MCF 10A (cell line): ENCODE measurements around the gene ZNF74. TPM values are rescaled to one million over a fixed set of nuclear protein-coding genes. Genes with fewer than 3 reads are reported as not detected.

ENCODE experiments used
- BruUV-seq: library from RNA; stranded (reverse); fragments of 400-500 nt; replicated peaks from 2 replicates; lab custom pipeline; 2021; lab: Mats Ljungman, UMichigan
- CTCF ChIA-PET: fragments of 300-600 bp; sonication (Branson Sonifier 250); formaldehyde crosslinking; extraction: SDS; loops from one replicate; lab custom pipeline; 2021; ENCODE audit warnings: antibody characterized with exemption, inconsistent platforms; lab: Yijun Ruan, JAX
- POLR2A ChIA-PET: fragments of 300-600, 350-650 bp; sonication (Branson Sonifier 250); formaldehyde crosslinking; extraction: SDS; loops from one replicate; lab custom pipeline; 2020; ENCODE audit warnings: antibody characterized with exemption, inconsistent platforms; lab: Yijun Ruan, JAX
- DNase-seq: peaks from one replicate; pipeline ENCODE4 v3.0.0-alpha.2; 2018; ENCODE audit not compliant: unreplicated experiment
- H3K27ac Mint-ChIP-seq: one replicate; pipeline ENCODE4 v1.8.0; 2022; ENCODE audit warnings: mild to moderate bottlenecking, low read depth, mixed read lengths; ENCODE audit not compliant: unreplicated experiment
- H3K27me3 Mint-ChIP-seq: one replicate; pipeline ENCODE4 v1.8.0; 2022; ENCODE audit warnings: mixed read lengths; ENCODE audit not compliant: insufficient read depth, unreplicated experiment
- H3K36me3 Mint-ChIP-seq: one replicate; pipeline ENCODE4 v1.8.0; 2022; ENCODE audit warnings: mild to moderate bottlenecking, moderate library complexity, mixed read lengths; ENCODE audit not compliant: insufficient read depth, unreplicated experiment
- H3K4me1 Mint-ChIP-seq: one replicate; pipeline ENCODE4 v1.8.0; 2022; ENCODE audit warnings: mixed read lengths; ENCODE audit not compliant: insufficient read depth, unreplicated experiment
- H3K4me3 Mint-ChIP-seq: one replicate; pipeline ENCODE4 v1.8.0; 2022; ENCODE audit warnings: mild to moderate bottlenecking, moderate library complexity, mixed read lengths; ENCODE audit not compliant: unreplicated experiment
- H3K9me3 Mint-ChIP-seq: one replicate; pipeline ENCODE4 v1.8.0; 2022; ENCODE audit warnings: mixed read lengths; ENCODE audit not compliant: unreplicated experiment
- intact Hi-C: fragments of 100-400 bp; cut with micrococcal nuclease; formaldehyde crosslinking; loops from 2 replicates; pipeline ENCODE4 v1.14.1; 2022
- total RNA-seq: library from RNA; stranded (reverse); gene quantifications from 2 replicates; pipeline ENCODE4 v1.2.3, GENCODE V29; 2022
- TF ChIP-seq, protein P1 (sequence below): fragments of 200-600 bp; IDR thresholded peaks from one replicate; pipeline ENCODE4 v1.8.0; 2022; ENCODE audit warnings: antibody characterized with exemption, mild to moderate bottlenecking; ENCODE audit not compliant: unreplicated experiment

Gene ZNF74
- total RNA-seq, 1 experiment from 2014 or later = 10.4 TPM

GRCh38 chr22:20398420-20398819 is 4.5 kb downstream of the ZNF74 start:
- intact Hi-C loops = no loop called here
- BruUV-seq = no TSS peak

DNA sequence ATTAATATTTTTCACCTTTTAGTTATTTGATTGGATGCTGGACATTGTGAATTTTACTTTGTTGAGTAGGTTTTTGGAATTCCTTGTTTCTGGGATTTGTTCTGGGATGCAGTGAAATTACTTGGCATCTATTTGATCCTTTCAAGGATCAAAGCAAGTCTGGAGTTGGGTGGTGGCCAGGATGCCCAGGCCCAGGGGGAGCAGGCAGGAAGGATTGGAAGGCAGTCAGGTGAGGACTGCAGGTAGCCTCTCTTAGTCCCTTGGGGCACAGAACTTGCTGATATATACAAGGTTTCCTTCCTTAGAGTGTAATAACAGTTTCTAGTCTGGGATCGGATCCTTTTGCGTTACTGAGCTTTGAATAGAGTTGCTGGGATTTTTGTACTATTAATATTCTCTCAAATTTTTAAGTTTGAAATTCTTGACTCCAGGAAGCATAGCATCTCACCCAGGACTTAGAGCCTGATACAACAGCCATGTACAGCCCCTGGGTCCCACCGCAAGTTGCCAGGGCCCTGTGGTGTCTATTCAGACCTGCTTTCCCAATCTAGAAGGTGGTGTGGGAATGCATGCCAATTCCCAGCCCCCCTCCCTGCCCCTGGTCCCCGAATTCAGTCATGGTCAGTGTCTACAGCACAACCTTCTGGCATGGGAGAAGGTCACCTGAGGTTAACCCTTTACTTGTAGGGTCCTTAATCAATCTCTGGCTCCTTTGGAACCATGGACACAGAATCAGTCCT is 6.1 kb downstream of the ZNF74 start:
- no peak for DNase-seq
- Mint-ChIP-seq H3K36me3 (peaks cover 5% of the 10 kb centered on the region), H3K27me3 (no peaks in the 10 kb centered on the region), H3K4me3 (no peak overlapping the region), H3K9me3 (no peaks in the 10 kb centered on the region), H3K27ac (no peak overlapping the region), H3K4me1 (peaks cover 18% of the 10 kb centered on the region)
- intact Hi-C loops = no loop called here
- BruUV-seq = no TSS peak
- TF ChIP-seq, protein P1, sequence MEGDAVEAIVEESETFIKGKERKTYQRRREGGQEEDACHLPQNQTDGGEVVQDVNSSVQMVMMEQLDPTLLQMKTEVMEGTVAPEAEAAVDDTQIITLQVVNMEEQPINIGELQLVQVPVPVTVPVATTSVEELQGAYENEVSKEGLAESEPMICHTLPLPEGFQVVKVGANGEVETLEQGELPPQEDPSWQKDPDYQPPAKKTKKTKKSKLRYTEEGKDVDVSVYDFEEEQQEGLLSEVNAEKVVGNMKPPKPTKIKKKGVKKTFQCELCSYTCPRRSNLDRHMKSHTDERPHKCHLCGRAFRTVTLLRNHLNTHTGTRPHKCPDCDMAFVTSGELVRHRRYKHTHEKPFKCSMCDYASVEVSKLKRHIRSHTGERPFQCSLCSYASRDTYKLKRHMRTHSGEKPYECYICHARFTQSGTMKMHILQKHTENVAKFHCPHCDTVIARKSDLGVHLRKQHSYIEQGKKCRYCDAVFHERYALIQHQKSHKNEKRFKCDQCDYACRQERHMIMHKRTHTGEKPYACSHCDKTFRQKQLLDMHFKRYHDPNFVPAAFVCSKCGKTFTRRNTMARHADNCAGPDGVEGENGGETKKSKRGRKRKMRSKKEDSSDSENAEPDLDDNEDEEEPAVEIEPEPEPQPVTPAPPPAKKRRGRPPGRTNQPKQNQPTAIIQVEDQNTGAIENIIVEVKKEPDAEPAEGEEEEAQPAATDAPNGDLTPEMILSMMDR = no peak
- ChIA-PET CTCF (no interaction called here), POLR2A (no interaction called here)

More at GRCh38 chr22:20398420-20398819, 4.5 kb downstream of the ZNF74 start:
- ChIA-PET CTCF (interaction anchor here (0.6 to 1.0 kb wide), 2 partner anchors 57 to 320 kb away, joined by 3 to 4 read pairs; no protein-coding TSS in a partner anchor), POLR2A (no interaction called here)
- peaks cover 18% of the 10 kb centered on the region for H3K4me1 Mint-ChIP-seq
- peaks cover 4% of the 10 kb centered on the region for H3K36me3 Mint-ChIP-seq
- H3K4me3 Mint-ChIP-seq = no peak overlapping the region
- TF ChIP-seq, protein P1 = no peak
- H3K27ac Mint-ChIP-seq = no peak overlapping the region
- no peak for DNase-seq
- no peaks in the 10 kb centered on the region for H3K9me3 Mint-ChIP-seq
- no peaks in the 10 kb centered on the region for H3K27me3 Mint-ChIP-seq

- no TSS peak for BruUV-seq
- CTCF ChIA-PET = no interaction called here
- TF ChIP-seq, protein P1 = no peak
- intact Hi-C loops = no loop called here
- H3K9me3 Mint-ChIP-seq = no peaks in the 10 kb centered on the region
- DNase-seq = no peak
- H3K27me3 Mint-ChIP-seq = no peaks in the 10 kb centered on the region
- H3K27ac Mint-ChIP-seq = no peak overlapping the region
- no peak overlapping the region for H3K4me3 Mint-ChIP-seq
- peaks cover 13% of the 10 kb centered on the region for H3K4me1 Mint-ChIP-seq
- POLR2A ChIA-PET = no interaction called here
- H3K36me3 Mint-ChIP-seq = peaks cover 10% of the 10 kb centered on the region
Observed at GRCh38 chr22:20400606-20401375, 6.8 kb downstream of the ZNF74 start.

- H3K4me3 Mint-ChIP-seq = no peak overlapping the region
- H3K9me3 Mint-ChIP-seq = no peaks in the 10 kb centered on the region
- intact Hi-C loops = no loop called here
- no peak for DNase-seq
- no peaks in the 10 kb centered on the region for H3K27me3 Mint-ChIP-seq
- ChIA-PET POLR2A (no interaction called here), CTCF (no interaction called here)
- H3K4me1 Mint-ChIP-seq = peaks cover 6% of the 10 kb centered on the region
- TF ChIP-seq, protein P1 = no peak
- peaks cover 12% of the 10 kb centered on the region for H3K36me3 Mint-ChIP-seq
- BruUV-seq = no TSS peak
- H3K27ac Mint-ChIP-seq = no peak overlapping the region
Observed at GRCh38 chr22:20401376-20402014, 7.5 kb downstream of the ZNF74 start.
